Right atrium auricular region (tissue), 2 donors: ENCODE data around the gene PTPRD. TPM values are rescaled to one million over a fixed set of nuclear protein-coding genes. Genes with fewer than 3 reads are reported as not detected.

Experiments
- DNase-seq: peaks from one replicate; pipeline ENCODE4 v3.0.0-alpha.2; 2019; ENCODE audit warnings: low spot score
- H3K27ac ChIP-seq, 2 donors: fragments of 200-600 bp; sonication (generic); 1 replicate in 1 of 2; 2 replicates in 1 of 2; pipeline ENCODE4 v1.5.1; 2016 to 2019
- H3K27me3 ChIP-seq, 2 donors: fragments of 200-600 bp; sonication (generic); one replicate each; pipeline versions ENCODE4 v1.5.1 to v1.6.0; 2017 to 2019
- H3K36me3 ChIP-seq: fragments of 200-600 bp; sonication (generic); one replicate; pipeline ENCODE4 v1.5.1; 2016
- H3K4me1 ChIP-seq, 2 donors: fragments of 200-600 bp; sonication (generic); one replicate each; pipeline versions ENCODE4 v1.5.1 to v1.6.0; 2017 to 2019
- H3K4me3 ChIP-seq, 2 donors: fragments of 200-600 bp; sonication (generic); 1 replicate in 1 of 2; 2 replicates in 1 of 2; pipeline ENCODE4 v1.5.1; 2017 to 2019; ENCODE audit warnings: mild to moderate bottlenecking in 1 of 2, moderate library complexity in 1 of 2
- H3K9me3 ChIP-seq, 2 donors: fragments of 200-600 bp; sonication (generic); one replicate each; pipeline ENCODE4 v1.5.1; 2019
- CTCF ChIP-seq, 2 donors: fragments of 200-600 bp; sonication (generic); IDR thresholded peaks; one replicate each; pipeline ENCODE4 v1.5.1; 2019; ENCODE audit warnings: antibody characterized with exemption in 2 of 2
- total RNA-seq, 2 donors: library from RNA; depleted of rRNA; stranded (reverse); fragments of >200 nt; gene quantifications; one replicate each; pipeline ENCODE4 v1.1.0, GENCODE V29; 2016

Gene PTPRD
- total RNA-seq, 2 donors from 2014 or later, result 5.5 to 6.6 TPM

DNA sequence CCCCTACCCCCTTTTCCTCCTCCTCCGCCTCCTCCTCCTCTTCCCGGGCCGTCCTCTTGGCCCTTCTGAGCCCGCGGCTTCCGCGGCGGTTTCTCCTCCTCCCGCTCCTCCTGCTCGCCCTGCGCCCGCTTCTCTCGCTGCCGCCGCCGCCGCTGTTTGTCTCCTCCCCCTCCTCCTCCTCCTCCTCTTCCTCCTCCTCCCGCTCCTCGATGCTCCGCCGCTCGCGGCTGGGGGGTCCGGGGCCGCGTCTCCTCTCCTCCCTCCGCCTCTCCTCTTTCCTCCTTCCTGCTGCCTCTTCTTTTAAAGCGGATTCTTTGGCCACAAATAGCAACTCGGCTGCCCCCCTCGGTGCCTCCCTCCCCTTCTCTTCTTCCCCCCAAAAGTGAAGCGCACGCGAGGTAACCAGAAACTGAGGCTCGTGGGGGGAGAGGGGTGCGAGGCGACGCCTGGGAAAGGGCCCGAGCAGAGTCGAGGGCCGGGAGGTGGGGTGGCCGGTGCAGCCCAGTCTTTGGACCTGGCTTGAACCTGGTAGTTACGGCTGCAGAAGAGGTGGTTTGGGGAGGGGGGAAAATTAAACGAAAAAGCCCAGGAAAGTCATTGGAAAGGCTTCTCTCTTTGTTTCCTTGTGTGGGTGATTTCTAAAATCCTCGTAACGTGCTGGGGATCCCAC is 1754.7 kb downstream of the PTPRD start:
- Histone ChIP-seq H3K4me3 (peak overlapping the region; percentile 54 to 56), H3K36me3 (no peaks in the 10 kb centered on the region), H3K27ac (peak overlapping the region; percentile 45 to 50), H3K4me1 (peaks cover 0 to 30% of the 10 kb centered on the region in 2 donors), H3K9me3 (no peaks in the 10 kb centered on the region), H3K27me3 (peaks cover 0 to 2% of the 10 kb centered on the region in 2 donors)
- DNase-seq, result no peak
- TF ChIP-seq CTCF (IDR thresholded peaks at IDR 0.05), result no peak

GRCh38 chr9:8857068-8857925 is 1755.5 kb downstream of the PTPRD start:
- Histone ChIP-seq H3K36me3 (no peaks in the 10 kb centered on the region), H3K4me1 (peaks cover 0 to 30% of the 10 kb centered on the region in 2 donors), H3K4me3 (peak overlapping the region; percentile 54 to 56), H3K9me3 (no peaks in the 10 kb centered on the region), H3K27ac (peak overlapping the region; percentile 45 to 50), H3K27me3 (peaks cover 0 to 2% of the 10 kb centered on the region in 2 donors)
- no peak for TF ChIP-seq CTCF (IDR thresholded peaks at IDR 0.05)
- DNase-seq, result no peak

- DNase-seq, result no peak
- Histone ChIP-seq H3K4me3 (peak overlapping the region; percentile 54 to 56), H3K27ac (peak overlapping the region in 1 of 2 donors; percentile 50), H3K36me3 (no peaks in the 10 kb centered on the region), H3K9me3 (no peaks in the 10 kb centered on the region), H3K27me3 (peaks cover 0 to 2% of the 10 kb centered on the region in 2 donors), H3K4me1 (peaks cover 0 to 30% of the 10 kb centered on the region in 2 donors)
- no peak for TF ChIP-seq CTCF (IDR thresholded peaks at IDR 0.05)
These were observed 1756.3 kb downstream of the PTPRD start for GRCh38 chr9:8856396-8857067.

GRCh38 chr9:8855046-8855445 is 1757.8 kb downstream of the PTPRD start:
- Histone ChIP-seq H3K9me3 (no peaks in the 10 kb centered on the region), H3K27me3 (peaks cover 0 to 2% of the 10 kb centered on the region in 2 donors), H3K36me3 (no peaks in the 10 kb centered on the region), H3K4me1 (peaks cover 0 to 30% of the 10 kb centered on the region in 2 donors), H3K27ac (no peak overlapping the region), H3K4me3 (no peak overlapping the region)
- TF ChIP-seq CTCF (IDR thresholded peaks at IDR 0.05), result no peak
- no peak for DNase-seq

- no peaks in the 10 kb centered on the region for H3K9me3 ChIP-seq
- H3K27me3 ChIP-seq, result peaks cover 0 to 2% of the 10 kb centered on the region in 2 donors
- no peak overlapping the region for H3K4me3 ChIP-seq
- H3K4me1 ChIP-seq, result peaks cover 0 to 14% of the 10 kb centered on the region in 2 donors
- TF ChIP-seq CTCF (IDR thresholded peaks at IDR 0.05), result no peak
- H3K36me3 ChIP-seq, result no peaks in the 10 kb centered on the region
- H3K27ac ChIP-seq, result no peak overlapping the region
- no peak for DNase-seq
These were observed 1760.4 kb downstream of the PTPRD start for GRCh38 chr9:8852301-8852864.
